ENCODE results near the gene C14orf119. TPM values are rescaled to one million over a fixed set of nuclear protein-coding genes. Genes with fewer than 3 reads are reported as not detected.
"Not testable (repeated sequence)": the region's sequence is repeated elsewhere in the genome, so short reads cannot be mapped to it uniquely, and the experiment has no call there.

C14orf119 gene
- total and polyA plus RNA-seq, 2 experiments from 2014 or later, result 22.2 to 120 TPM

DNA sequence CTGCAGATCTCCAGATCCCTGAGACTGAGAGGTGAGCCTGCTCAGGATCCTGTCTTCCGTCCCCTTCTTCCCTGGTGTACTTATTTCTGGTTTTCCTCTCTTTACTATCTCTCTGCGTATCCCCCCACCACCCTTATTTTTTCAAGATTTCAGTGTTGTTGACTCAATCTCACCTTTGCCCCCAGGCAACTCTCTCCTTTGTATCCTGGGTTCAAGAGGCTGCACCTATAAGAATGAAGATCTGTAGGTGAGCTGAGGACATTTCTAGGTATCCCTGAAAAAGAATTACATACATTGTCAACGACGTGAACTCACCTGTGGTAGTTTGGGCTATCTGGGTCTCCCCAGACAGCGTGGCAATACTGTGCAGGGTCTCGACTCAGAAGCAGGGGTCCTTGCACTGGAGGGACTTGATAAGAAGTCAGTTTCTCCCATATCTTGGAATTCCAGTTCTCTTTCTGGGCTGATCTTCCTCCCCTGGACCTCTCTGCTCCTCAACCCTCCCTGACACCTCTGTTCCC lies 8.8 kb downstream of the C14orf119 start:
- TF ChIP-seq CTCF (IDR thresholded peaks at IDR 0.05; ENCODE audit: low read depth, low read length), result no peak
- H3K27me3 ChIP-seq, result no peaks in the 10 kb centered on the region
- H3K9me3 ChIP-seq (ENCODE audit: low read depth), result no peaks in the 10 kb centered on the region
- H3K4me3 ChIP-seq, result no peak overlapping the region
- DNase-seq (ENCODE audit: low read depth in 1 of 2, low spot score in 1 of 2), result no peak
- H3K27ac ChIP-seq, result no peak overlapping the region
- peaks cover 4% of the 10 kb centered on the region for H3K4me1 ChIP-seq (ENCODE audit: low read depth)
- H3K36me3 ChIP-seq, result no peaks in the 10 kb centered on the region

DNA sequence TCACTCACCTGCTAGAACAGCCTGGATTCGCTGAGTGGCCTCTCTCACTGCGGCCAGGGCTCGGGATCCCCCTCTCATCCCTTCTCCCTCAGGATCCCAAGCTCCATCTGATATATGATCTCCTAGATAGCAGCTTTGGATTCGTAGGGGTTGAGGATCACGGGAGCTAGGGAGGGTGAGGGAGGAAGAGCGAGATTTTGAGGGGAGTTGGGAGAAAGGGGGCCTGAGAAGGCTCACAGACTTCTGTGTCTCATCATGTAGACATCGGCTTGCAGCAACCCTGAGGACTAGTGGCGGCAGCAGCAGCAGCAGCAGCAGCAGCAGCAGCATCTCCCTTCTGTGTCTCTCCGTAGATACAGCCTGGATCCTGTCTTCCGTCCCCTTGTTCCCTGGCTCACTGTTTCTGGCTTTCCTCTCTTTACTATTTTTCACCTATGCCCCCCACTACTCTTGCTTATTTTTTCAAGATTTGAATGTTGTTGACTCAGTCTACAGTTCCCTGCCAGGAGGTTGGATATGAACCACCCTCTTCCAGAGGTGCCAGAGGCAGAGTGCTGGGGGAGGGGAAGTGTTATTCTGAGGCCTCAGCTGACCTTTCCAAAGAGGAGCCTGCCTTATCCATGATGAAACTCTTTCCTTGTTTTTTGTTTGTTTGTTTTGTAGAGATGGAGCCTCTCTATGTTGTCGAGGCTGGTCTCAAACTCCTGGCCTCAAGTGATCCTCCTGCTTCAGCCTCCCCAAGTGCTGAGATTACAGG lies 9.5 kb downstream of the C14orf119 start, which contains the start of gene CIROP:
CIROP (minus strand) TSS at position 399 of the 757 bp plus-strand sequence; CDS start at position 330, 69 bp downstream.
- H3K36me3 ChIP-seq, result no peaks in the 10 kb centered on the region
- no peaks in the 10 kb centered on the region for H3K9me3 ChIP-seq (ENCODE audit: low read depth)
- H3K27ac ChIP-seq, result no peak within 1 kb of the TSS
- H3K27me3 ChIP-seq, result no peaks in the 10 kb centered on the region
- TF ChIP-seq CTCF (IDR thresholded peaks at IDR 0.05; ENCODE audit: low read depth, low read length), result no peak
- H3K4me3 ChIP-seq, result no peak within 1 kb of the TSS
- no peak for DNase-seq (ENCODE audit: low read depth in 1 of 2, low spot score in 1 of 2)
- peaks cover 4% of the 10 kb centered on the region for H3K4me1 ChIP-seq (ENCODE audit: low read depth)

GRCh38 chr14:23105348-23105824 lies 10.1 kb downstream of the C14orf119 start:
- Histone ChIP-seq H3K4me3 (no peak overlapping the region), H3K4me1 (ENCODE audit: low read depth) (peaks cover 4% of the 10 kb centered on the region), H3K27ac (no peak overlapping the region), H3K27me3 (no peaks in the 10 kb centered on the region), H3K9me3 (ENCODE audit: low read depth) (no peaks in the 10 kb centered on the region), H3K36me3 (no peaks in the 10 kb centered on the region)
- TF ChIP-seq CTCF (IDR thresholded peaks at IDR 0.05; ENCODE audit: low read depth, low read length), result no peak
- no peak for DNase-seq (ENCODE audit: low read depth in 1 of 2, low spot score in 1 of 2)

GRCh38 chr14:23106747-23107045 lies 11.4 kb downstream of the C14orf119 start:
- H3K4me3 ChIP-seq, result no peak overlapping the region
- no peaks in the 10 kb centered on the region for H3K36me3 ChIP-seq
- no peaks in the 10 kb centered on the region for H3K27me3 ChIP-seq
- no peak overlapping the region for H3K27ac ChIP-seq
- H3K4me1 ChIP-seq (ENCODE audit: low read depth), result peaks cover 4% of the 10 kb centered on the region
- no peak for TF ChIP-seq CTCF (IDR thresholded peaks at IDR 0.05; ENCODE audit: low read depth, low read length)
- DNase-seq (ENCODE audit: low read depth in 1 of 2, low spot score in 1 of 2), result no peak
- no peaks in the 10 kb centered on the region for H3K9me3 ChIP-seq (ENCODE audit: low read depth)

- DNase-seq (ENCODE audit: low read depth in 1 of 2, low spot score in 1 of 2); H3K4me3 ChIP-seq; H3K9me3 ChIP-seq (ENCODE audit: low read depth); H3K36me3 ChIP-seq; H3K4me1 ChIP-seq (ENCODE audit: low read depth); H3K27me3 ChIP-seq; H3K27ac ChIP-seq: not testable (repeated sequence)
These were observed 12.3 kb downstream of the C14orf119 start for GRCh38 chr14:23107620-23108019.

DNA sequence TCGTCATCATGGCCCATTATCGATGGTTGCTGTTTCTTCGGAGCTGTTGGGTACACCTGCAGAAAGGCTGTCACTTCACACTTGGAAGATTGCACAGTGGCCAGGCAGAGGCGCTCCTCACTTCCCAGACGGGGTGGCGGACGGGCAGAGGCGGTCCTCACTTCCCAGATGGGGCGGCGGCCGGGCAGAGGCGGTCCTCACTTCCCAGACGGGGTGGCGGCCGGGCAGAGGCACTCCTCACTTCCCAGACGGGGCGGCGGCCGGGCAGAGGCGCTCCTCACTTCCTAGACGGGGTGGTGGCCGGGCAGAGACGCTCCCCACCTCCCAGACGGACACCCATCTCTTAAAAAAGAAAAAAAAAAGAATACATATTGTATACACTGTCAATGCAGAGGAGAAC lies 12.9 kb downstream of the C14orf119 start:
- H3K4me1 ChIP-seq (ENCODE audit: low read depth), result peaks cover 12% of the 10 kb centered on the region
- not testable (repeated sequence) for H3K36me3 ChIP-seq; H3K27ac ChIP-seq; H3K4me3 ChIP-seq; H3K27me3 ChIP-seq; DNase-seq (ENCODE audit: low read depth in 1 of 2, low spot score in 1 of 2); H3K9me3 ChIP-seq (ENCODE audit: low read depth)
